Right lobe of liver (tissue), 6 donors: Measurements from ENCODE around the gene HOXA1. TPM values are rescaled to one million over a fixed set of nuclear protein-coding genes. Genes with fewer than 3 reads are reported as not detected.
A peak's percentile ranks its signal among the peaks of the same experiment; 100 is the strongest.

Experiments used
- ATAC-seq, 4 donors: fragments of 200-7000 bp; cut with Tn5 transposase; one replicate each; pipeline ENCODE4 v1.9.1; 2020; ENCODE audit warnings: mild to moderate bottlenecking in 4 of 4, moderate library complexity in 4 of 4
- DNase-seq, 3 donors: peaks; one replicate each; pipeline ENCODE4 v3.0.0-alpha.2; 2020
- H3K27ac ChIP-seq, 3 donors: fragments of 200-600 bp; one replicate each; pipeline ENCODE4 v1.8.0; 2022
- H3K27me3 ChIP-seq, 2 donors: fragments of 200-600 bp; one replicate each; pipeline ENCODE4 v1.8.0; 2022
- H3K36me3 ChIP-seq, 4 donors: fragments of 200-600 bp; sonication (generic) in 1 of 4; one replicate each; pipeline versions ENCODE4 v1.5.1 to v1.8.0; 2017 to 2022; ENCODE audit warnings: control low read depth in 1 of 4
- H3K4me1 ChIP-seq, 4 donors: fragments of 200-600 bp; sonication (generic) in 1 of 4; one replicate each; pipeline versions ENCODE4 v1.5.1 to v1.8.0; 2017 to 2022; ENCODE audit warnings: control low read depth in 1 of 4
- H3K4me3 ChIP-seq, 3 donors: fragments of 200-600 bp; one replicate each; pipeline ENCODE4 v1.8.0; 2022
- H3K9me3 ChIP-seq, 4 donors: fragments of 200-600 bp; sonication (generic) in 1 of 4; one replicate each; pipeline versions ENCODE4 v1.5.1 to v1.8.0; 2017 to 2022; ENCODE audit warnings: control low read depth in 1 of 4
- POLR2A ChIP-seq: fragments of 450-650 bp; IDR thresholded peaks from one replicate; pipeline ENCODE4 v1.6.1; 2017; ENCODE audit warnings: antibody characterized with exemption, mild to moderate bottlenecking
- WGBS: methylation state at CpG from one replicate; pipeline ENCODE4 v1.1.6; 2018; ENCODE audit warnings: low coverage, low lambda C conversion rate; ENCODE audit not compliant: insufficient coverage; ENCODE audit errors: missing lambda C conversion rate; 5-methylcytosine and 5-hydroxymethylcytosine counted together
- intact Hi-C, 2 donors: fragments of 100-400 bp; cut with DNase I; formaldehyde crosslinking; loops; one replicate each; pipeline versions ENCODE4 v1.11.2 to v1.14.1; 2022
- long read RNA-seq: library from polyadenylated mRNA; unstranded; transcript quantifications from one replicate; pipeline ENCODE4 v2.0.0, GENCODE V29; 2019
- total RNA-seq, 6 experiments: library from RNA; depleted of rRNA in 2 of 6; stranded (reverse); fragments of >200 nt in 2 of 6; fragmentation: NEBNext Ultra II Directional in 3 of 6; extraction: Animal tissue kit (Norgen Biotek cat#: 25700) in 3 of 6; gene quantifications; one replicate each; pipeline versions ENCODE4 v1.1.0 to v1.2.4, GENCODE V29; 2016 to 2023
- TF ChIP-seq, protein P1 (sequence below), 4 donors: fragments of 200-600 bp in 3 of 4; fragments of 450-650 bp in 1 of 4; IDR thresholded peaks; one replicate each; pipeline versions ENCODE4 v1.5.1 to v1.8.0; 2016 to 2022; ENCODE audit warnings: antibody characterized with exemption in 4 of 4, mild to moderate bottlenecking in 2 of 4
- donor health status: DM: no; HTN: yes; CAD: no.
- donor health status: DM: no; HTN: no; CAD: no.
- donor health status: DM: no; HTN: no; CAD: no.
- donor health status: DM: no; HTN: yes; CAD: no.
- donor health status: DM: no; HTN: yes; CAD: no.

Gene HOXA1
- under 1 TPM in 5 of 6 experiments, not detected in 1; 0.09 to 0.31 (median 0.17) TPM for total RNA-seq
- long read RNA-seq = 0 reads

DNA sequence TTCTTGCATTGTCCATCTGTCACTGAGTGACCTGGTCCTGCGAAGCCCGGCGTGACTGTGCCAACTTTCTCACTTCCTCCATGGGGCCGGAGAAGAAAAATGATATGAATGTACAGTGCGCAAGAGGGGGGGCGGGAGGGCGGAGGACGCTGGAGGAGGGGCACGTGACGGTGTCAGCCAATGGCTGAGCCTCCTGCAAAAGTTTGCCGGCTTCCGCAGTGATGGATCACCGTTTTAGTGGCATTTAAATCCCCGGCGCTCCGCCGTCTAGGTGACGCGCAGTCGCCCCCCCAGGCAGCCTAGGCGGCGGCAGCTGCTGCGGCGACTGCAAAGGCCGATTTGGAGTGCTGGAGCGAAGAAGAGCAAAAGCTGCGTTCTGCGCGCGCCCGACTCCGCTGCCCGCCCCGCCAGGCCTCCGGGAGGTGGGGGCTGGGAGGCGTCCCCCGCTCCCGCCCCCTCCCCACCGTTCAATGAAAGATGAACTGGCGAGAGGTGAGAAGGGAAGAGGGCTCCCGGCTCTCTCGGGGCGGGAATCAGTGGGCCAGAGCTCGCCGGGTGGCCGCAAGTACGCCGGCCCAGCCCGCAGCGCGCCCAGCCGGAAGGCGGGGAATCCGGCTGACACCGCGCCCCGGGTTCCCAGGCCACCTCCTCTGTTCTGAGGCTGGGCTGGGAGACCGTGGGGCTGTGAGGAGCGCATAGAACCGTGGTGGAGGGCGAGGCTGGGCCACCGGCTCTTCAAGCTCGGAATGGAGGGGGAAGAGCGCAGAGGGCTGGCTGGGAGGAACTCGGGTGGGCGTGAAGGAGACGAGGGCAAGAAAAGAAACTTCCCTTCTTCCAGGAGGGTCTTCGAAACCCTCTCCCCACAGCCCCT, at the start of gene HOXA1:
TSS of gene HOXA1 (minus strand) at position 104 of the 871 bp plus-strand sequence. CDS start at position 16, 88 bp downstream.
- peak; percentile 65 for TF ChIP-seq POLR2A
- TF ChIP-seq, protein P1, sequence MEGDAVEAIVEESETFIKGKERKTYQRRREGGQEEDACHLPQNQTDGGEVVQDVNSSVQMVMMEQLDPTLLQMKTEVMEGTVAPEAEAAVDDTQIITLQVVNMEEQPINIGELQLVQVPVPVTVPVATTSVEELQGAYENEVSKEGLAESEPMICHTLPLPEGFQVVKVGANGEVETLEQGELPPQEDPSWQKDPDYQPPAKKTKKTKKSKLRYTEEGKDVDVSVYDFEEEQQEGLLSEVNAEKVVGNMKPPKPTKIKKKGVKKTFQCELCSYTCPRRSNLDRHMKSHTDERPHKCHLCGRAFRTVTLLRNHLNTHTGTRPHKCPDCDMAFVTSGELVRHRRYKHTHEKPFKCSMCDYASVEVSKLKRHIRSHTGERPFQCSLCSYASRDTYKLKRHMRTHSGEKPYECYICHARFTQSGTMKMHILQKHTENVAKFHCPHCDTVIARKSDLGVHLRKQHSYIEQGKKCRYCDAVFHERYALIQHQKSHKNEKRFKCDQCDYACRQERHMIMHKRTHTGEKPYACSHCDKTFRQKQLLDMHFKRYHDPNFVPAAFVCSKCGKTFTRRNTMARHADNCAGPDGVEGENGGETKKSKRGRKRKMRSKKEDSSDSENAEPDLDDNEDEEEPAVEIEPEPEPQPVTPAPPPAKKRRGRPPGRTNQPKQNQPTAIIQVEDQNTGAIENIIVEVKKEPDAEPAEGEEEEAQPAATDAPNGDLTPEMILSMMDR (IDR thresholded peaks at IDR 0.05) = no peak
- H3K4me1 ChIP-seq = no peaks in the 10 kb centered on the region
- DNase-seq = peak; percentile 77 to 79 (median 79)
- peaks cover 0 to 23% of the 10 kb centered on the region in 2 donors for H3K27me3 ChIP-seq
- WGBS = 1% methylated on average over 24 of the region's 68 CpGs
- H3K9me3 ChIP-seq = no peaks in the 10 kb centered on the region
- H3K4me3 ChIP-seq = peak within 1 kb of the TSS; percentile 51 to 58 (median 52)
- H3K36me3 ChIP-seq = no peaks in the 10 kb centered on the region
- H3K27ac ChIP-seq = peak within 1 kb of the TSS; percentile 79 to 94 (median 80)
- ATAC-seq = peak; percentile 69 to 77 (median 74)
- intact Hi-C loops = loop anchor here in 1 of 2 donors (10.0 kb wide), 1 partner anchor 69 kb away; the partner anchor contains the start of gene HOXA9

DNA sequence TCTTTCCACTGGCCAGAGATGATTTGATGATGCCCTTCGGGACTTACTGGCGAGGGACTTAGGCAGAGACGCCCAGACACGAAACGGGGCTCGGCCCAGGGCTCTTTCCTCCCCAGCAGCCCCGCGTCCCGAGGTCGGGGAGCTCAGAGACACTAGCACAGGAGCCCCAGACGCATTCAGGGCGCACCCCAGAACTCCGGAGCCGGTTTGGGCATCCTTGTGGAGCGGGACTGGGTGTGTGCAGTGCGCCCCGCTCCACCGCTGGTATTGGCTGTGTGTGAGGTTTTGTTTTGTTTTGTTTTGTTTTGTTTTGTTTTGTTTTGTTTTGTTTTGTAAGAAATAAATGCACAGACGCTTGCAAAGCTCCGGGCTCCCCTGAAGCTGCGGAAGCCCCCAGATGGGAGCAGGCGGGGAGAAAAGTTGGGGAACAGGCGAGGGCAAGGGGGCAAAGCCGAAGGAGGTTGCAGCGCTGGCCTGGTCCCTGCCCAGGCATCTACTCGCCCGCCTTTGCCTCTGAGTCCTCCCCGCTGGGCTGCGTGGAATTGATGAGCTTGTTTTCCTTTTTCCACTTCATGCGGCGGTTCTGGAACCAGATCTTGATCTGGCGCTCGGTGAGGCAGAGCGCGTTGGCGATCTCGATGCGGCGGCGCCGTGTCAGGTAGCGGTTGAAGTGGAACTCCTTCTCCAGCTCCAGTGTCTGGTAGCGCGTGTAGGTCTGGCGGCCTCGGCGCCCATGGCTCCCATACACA, 49.5 kb upstream of the HOXA1 start:
- H3K4me3 ChIP-seq = no peak overlapping the region
- intact Hi-C loops = no loop called here
- TF ChIP-seq, protein P1 (IDR thresholded peaks at IDR 0.05) = no peak
- no peak for TF ChIP-seq POLR2A
- H3K27ac ChIP-seq = no peak overlapping the region
- H3K4me1 ChIP-seq = no peaks in the 10 kb centered on the region
- no peaks in the 10 kb centered on the region for H3K36me3 ChIP-seq
- ATAC-seq (no peak), DNase-seq (peak in 1 of 3 donors; percentile 45)
- H3K9me3 ChIP-seq = no peaks in the 10 kb centered on the region
- WGBS = 25% methylated on average over 25 of the region's 47 CpGs
- peaks cover 14 to 74% of the 10 kb centered on the region in 2 donors for H3K27me3 ChIP-seq

DNA sequence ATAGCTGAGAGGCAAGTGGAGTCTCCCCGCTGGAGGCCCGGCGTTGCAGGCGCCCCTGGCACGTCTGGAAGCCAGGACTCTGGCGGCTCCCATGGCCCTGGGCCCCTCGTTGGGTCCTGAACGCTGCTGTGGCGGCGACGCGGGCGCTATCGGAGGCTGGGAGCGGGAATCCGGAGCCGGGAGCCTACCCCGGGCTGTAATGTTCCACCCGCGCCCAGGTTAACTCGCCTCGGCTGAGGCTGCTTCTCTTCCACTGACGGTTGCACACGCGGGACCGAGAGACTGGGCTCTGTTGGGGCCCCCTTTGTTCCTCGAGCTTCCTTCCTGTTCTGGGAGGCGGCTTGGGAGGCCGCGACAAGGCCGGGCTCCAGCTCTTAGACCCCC, 49.0 kb upstream of the HOXA1 start:
- Histone ChIP-seq H3K27ac (no peak overlapping the region), H3K36me3 (no peaks in the 10 kb centered on the region), H3K4me1 (no peaks in the 10 kb centered on the region), H3K4me3 (no peak overlapping the region), H3K27me3 (peaks cover 11 to 75% of the 10 kb centered on the region in 2 donors), H3K9me3 (no peaks in the 10 kb centered on the region)
- intact Hi-C loops = no loop called here
- WGBS = 41% methylated on average over 3 of the region's 31 CpGs
- DNase-seq (peak in 1 of 3 donors; percentile 55), ATAC-seq (no peak)
- TF ChIP-seq, protein P1 (IDR thresholded peaks at IDR 0.05) = no peak
- no peak for TF ChIP-seq POLR2A

DNA sequence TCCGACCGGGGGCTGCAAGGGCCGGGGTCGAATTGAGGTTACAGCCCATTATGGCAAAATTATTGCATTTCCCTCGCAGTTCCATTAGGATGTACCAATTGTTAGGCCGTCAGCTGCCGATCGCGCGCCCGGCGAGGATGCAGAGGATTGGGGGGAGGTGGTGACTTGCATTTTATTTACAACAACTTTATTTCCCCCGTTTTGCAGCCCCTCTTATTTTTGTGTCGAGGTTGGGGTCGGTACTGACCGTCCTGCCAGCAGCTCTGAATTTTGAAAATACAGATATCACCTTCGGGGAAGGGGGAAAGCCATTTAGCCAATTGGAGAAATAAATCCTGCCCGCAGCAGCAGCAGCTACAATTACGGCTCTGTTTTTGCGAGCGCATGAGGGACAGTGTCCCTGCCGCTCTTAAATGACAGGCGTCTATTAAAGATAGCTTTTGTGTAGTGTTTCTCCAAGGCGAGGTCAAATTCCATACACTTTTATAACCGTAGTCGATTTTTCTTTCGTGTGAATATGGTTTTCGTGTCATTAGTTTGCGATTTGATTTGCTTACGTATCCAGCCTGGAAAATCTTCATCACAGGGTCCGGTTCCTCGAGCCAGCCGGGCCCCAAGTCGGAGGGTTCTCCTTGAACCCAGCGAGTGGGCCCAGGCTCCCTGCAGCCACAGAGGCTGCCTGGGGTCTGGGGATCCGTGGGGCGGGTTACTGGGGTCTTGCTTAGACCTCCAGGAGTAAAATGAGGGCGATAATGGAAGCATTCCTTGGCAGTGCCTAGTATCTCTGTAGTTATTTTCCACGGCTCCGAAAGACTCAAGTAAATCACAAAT, 48.4 kb upstream of the HOXA1 start:
- WGBS = 36% methylated on average over 32 of the region's 40 CpGs
- Histone ChIP-seq H3K9me3 (no peaks in the 10 kb centered on the region), H3K36me3 (no peaks in the 10 kb centered on the region), H3K27me3 (peaks cover 12 to 81% of the 10 kb centered on the region in 2 donors), H3K4me1 (no peaks in the 10 kb centered on the region), H3K27ac (no peak overlapping the region), H3K4me3 (no peak overlapping the region)
- ATAC-seq (no peak), DNase-seq (no peak)
- intact Hi-C loops = no loop called here
- TF ChIP-seq, protein P1 (IDR thresholded peaks at IDR 0.05) = peak in 1 of 4 donors; percentile 49
- TF ChIP-seq POLR2A = no peak
